ENCODE measurements around the gene SYPL1. TPM values are rescaled to one million over a fixed set of nuclear protein-coding genes. Genes with fewer than 3 reads are reported as not detected.

SYPL1 gene
- total RNA-seq, 1 donor from 2014 or later = 37.5 TPM

GRCh38 chr7:106124186-106124585, 12.1 kb upstream of the SYPL1 start:
- FAIRE-seq = no peak
- DNase-seq (ENCODE audit: low spot score in 2 of 2) = no peak

GRCh38 chr7:106122713-106123112, 10.6 kb upstream of the SYPL1 start:
- DNase-seq (ENCODE audit: low spot score in 2 of 2) (no peak), FAIRE-seq (no peak)

- FAIRE-seq (no peak), DNase-seq (ENCODE audit: low spot score in 2 of 2) (no peak)
Measured at GRCh38 chr7:106121189-106121810, 9.2 kb upstream of the SYPL1 start.

GRCh38 chr7:106120500-106120899, 8.4 kb upstream of the SYPL1 start:
- FAIRE-seq (no peak), DNase-seq (ENCODE audit: low spot score in 2 of 2) (no peak)

- no peak for DNase-seq (ENCODE audit: low spot score in 2 of 2)
- FAIRE-seq = no peak
Measured at GRCh38 chr7:106119719-106120118, 7.6 kb upstream of the SYPL1 start.

GRCh38 chr7:106117786-106118544, 5.9 kb upstream of the SYPL1 start:
- no peak for DNase-seq (ENCODE audit: low spot score in 2 of 2)
- no peak for FAIRE-seq

- FAIRE-seq (no peak), DNase-seq (ENCODE audit: low spot score in 2 of 2) (no peak)
Measured at GRCh38 chr7:106116161-106116704, 4.1 kb upstream of the SYPL1 start.

GRCh38 chr7:106114716-106115383, 2.7 kb upstream of the SYPL1 start:
- no peak for DNase-seq (ENCODE audit: low spot score in 2 of 2)

GRCh38 chr7:106112972-106113421, 885 bp upstream of the SYPL1 start:
- FAIRE-seq (no peak), DNase-seq (ENCODE audit: low spot score in 2 of 2) (no peak)

More at GRCh38 chr7:106114716-106115383, 2.7 kb upstream of the SYPL1 start:
- FAIRE-seq = no peak

GRCh38 chr7:106111655-106112117, 426 bp downstream of the SYPL1 start:
- DNase-seq (ENCODE audit: low spot score in 2 of 2) (peak in 1 of 2 donors; percentile 48), FAIRE-seq (no peak)

- DNase-seq (ENCODE audit: low spot score in 2 of 2) (peak in 1 of 2 donors; percentile 10), FAIRE-seq (no peak)
Measured at GRCh38 chr7:106110885-106111654, 1.0 kb downstream of the SYPL1 start.

- DNase-seq (ENCODE audit: low spot score in 2 of 2) (no peak), FAIRE-seq (no peak)
Measured at GRCh38 chr7:106110238-106110560, 1.9 kb downstream of the SYPL1 start.

- DNase-seq (ENCODE audit: low spot score in 2 of 2) = no peak
- no peak for FAIRE-seq
Measured at GRCh38 chr7:106109521-106110237, 2.4 kb downstream of the SYPL1 start.

- DNase-seq (ENCODE audit: low spot score in 2 of 2) = no peak
- FAIRE-seq = no peak
Measured at GRCh38 chr7:106108991-106109390, 3.1 kb downstream of the SYPL1 start.

- no peak for FAIRE-seq
Measured at GRCh38 chr7:106104721-106105260, 7.3 kb downstream of the SYPL1 start.

GRCh38 chr7:106102387-106102966, 9.6 kb downstream of the SYPL1 start:
- DNase-seq (ENCODE audit: low spot score in 2 of 2) (no peak), FAIRE-seq (no peak)

More at GRCh38 chr7:106104721-106105260, 7.3 kb downstream of the SYPL1 start:
- no peak for DNase-seq (ENCODE audit: low spot score in 2 of 2)

- no peak for FAIRE-seq
- no peak for DNase-seq (ENCODE audit: low spot score in 2 of 2)
Measured at GRCh38 chr7:106101726-106102125, 10.4 kb downstream of the SYPL1 start.

GRCh38 chr7:106100863-106101629, 11.1 kb downstream of the SYPL1 start:
- FAIRE-seq = no peak
- DNase-seq (ENCODE audit: low spot score in 2 of 2) = no peak
